OCI-LY3 (cell line): ENCODE measurements around the gene RPL36.

Source experiments
- EZH2phosphoT487 ChIP-seq: fragments of 200-600 bp; shearing (Covaris generic); IDR thresholded peaks from 2 replicates; pipeline ENCODE4 v1.6.1; 2018; ENCODE audit warnings: antibody characterized with exemption, mixed run types, low read depth
- TF ChIP-seq, protein P1 (sequence below): fragments of 200-600, 300-600 bp; sonication (generic); IDR thresholded peaks from 2 replicates; pipeline ENCODE4 v1.5.1; 2014; ENCODE audit warnings: antibody characterized with exemption, low read length, low read depth

GRCh38 chr19:5690955-5691821 lies 1.1 kb downstream of the RPL36 start:
- TF ChIP-seq, protein P1, sequence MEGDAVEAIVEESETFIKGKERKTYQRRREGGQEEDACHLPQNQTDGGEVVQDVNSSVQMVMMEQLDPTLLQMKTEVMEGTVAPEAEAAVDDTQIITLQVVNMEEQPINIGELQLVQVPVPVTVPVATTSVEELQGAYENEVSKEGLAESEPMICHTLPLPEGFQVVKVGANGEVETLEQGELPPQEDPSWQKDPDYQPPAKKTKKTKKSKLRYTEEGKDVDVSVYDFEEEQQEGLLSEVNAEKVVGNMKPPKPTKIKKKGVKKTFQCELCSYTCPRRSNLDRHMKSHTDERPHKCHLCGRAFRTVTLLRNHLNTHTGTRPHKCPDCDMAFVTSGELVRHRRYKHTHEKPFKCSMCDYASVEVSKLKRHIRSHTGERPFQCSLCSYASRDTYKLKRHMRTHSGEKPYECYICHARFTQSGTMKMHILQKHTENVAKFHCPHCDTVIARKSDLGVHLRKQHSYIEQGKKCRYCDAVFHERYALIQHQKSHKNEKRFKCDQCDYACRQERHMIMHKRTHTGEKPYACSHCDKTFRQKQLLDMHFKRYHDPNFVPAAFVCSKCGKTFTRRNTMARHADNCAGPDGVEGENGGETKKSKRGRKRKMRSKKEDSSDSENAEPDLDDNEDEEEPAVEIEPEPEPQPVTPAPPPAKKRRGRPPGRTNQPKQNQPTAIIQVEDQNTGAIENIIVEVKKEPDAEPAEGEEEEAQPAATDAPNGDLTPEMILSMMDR: no peak
- TF ChIP-seq EZH2phosphoT487: no peak
